Activated CD8-positive, alpha-beta memory T cell treated with anti-CD3 and anti-CD28 coated beads, Interleukin-2, amount 50 U/mL, for 48 hours (primary cell): ENCODE results near the gene MLLT3.

Experiments
- DNase-seq: peaks from one replicate; pipeline ENCODE4 v3.0.0-alpha.2; 2020

MLLT3 gene

GRCh38 chr9:20407013-20407412 lies 215.3 kb downstream of the MLLT3 start:
- DNase-seq, result no peak

GRCh38 chr9:20406344-20406743 lies 216.0 kb downstream of the MLLT3 start:
- DNase-seq, result no peak

GRCh38 chr9:20405616-20406015 lies 216.7 kb downstream of the MLLT3 start:
- no peak for DNase-seq

- DNase-seq, result no peak
These were observed 217.2 kb downstream of the MLLT3 start for GRCh38 chr9:20405078-20405477.

- no peak for DNase-seq
These were observed 218.0 kb downstream of the MLLT3 start for GRCh38 chr9:20404192-20404813.

- no peak for DNase-seq
These were observed 219.0 kb downstream of the MLLT3 start for GRCh38 chr9:20403346-20403745.

- DNase-seq, result no peak
These were observed 219.9 kb downstream of the MLLT3 start for GRCh38 chr9:20402273-20402875.

GRCh38 chr9:20398536-20399338 lies 223.6 kb downstream of the MLLT3 start:
- DNase-seq, result no peak

GRCh38 chr9:20397348-20397747 lies 225.0 kb downstream of the MLLT3 start:
- no peak for DNase-seq

GRCh38 chr9:20396509-20396908 lies 225.8 kb downstream of the MLLT3 start:
- no peak for DNase-seq

- no peak for DNase-seq
These were observed 226.6 kb downstream of the MLLT3 start for GRCh38 chr9:20395651-20396050.

GRCh38 chr9:20394969-20395368 lies 227.3 kb downstream of the MLLT3 start:
- no peak for DNase-seq

- DNase-seq, result no peak
These were observed 231.1 kb downstream of the MLLT3 start for GRCh38 chr9:20391208-20391607.

- no peak for DNase-seq
These were observed 231.9 kb downstream of the MLLT3 start for GRCh38 chr9:20390400-20390799.

GRCh38 chr9:20387062-20387461 lies 235.2 kb downstream of the MLLT3 start:
- DNase-seq, result no peak

GRCh38 chr9:20384642-20385041 lies 237.7 kb downstream of the MLLT3 start:
- DNase-seq, result no peak

GRCh38 chr9:20382460-20383071 lies 239.7 kb downstream of the MLLT3 start:
- DNase-seq, result no peak

- no peak for DNase-seq
These were observed 241.8 kb downstream of the MLLT3 start for GRCh38 chr9:20380546-20380945.

GRCh38 chr9:20379804-20380225 lies 242.5 kb downstream of the MLLT3 start:
- DNase-seq, result no peak

GRCh38 chr9:20378851-20379250 lies 243.4 kb downstream of the MLLT3 start:
- no peak for DNase-seq

GRCh38 chr9:20377790-20378189 lies 244.5 kb downstream of the MLLT3 start:
- DNase-seq, result no peak

GRCh38 chr9:20376731-20377375 lies 245.4 kb downstream of the MLLT3 start:
- DNase-seq, result no peak

- DNase-seq, result no peak
These were observed 246.3 kb downstream of the MLLT3 start for GRCh38 chr9:20376042-20376441.
